Measurements from ENCODE around the gene NCAPG.

The NCAPG gene

DNA sequence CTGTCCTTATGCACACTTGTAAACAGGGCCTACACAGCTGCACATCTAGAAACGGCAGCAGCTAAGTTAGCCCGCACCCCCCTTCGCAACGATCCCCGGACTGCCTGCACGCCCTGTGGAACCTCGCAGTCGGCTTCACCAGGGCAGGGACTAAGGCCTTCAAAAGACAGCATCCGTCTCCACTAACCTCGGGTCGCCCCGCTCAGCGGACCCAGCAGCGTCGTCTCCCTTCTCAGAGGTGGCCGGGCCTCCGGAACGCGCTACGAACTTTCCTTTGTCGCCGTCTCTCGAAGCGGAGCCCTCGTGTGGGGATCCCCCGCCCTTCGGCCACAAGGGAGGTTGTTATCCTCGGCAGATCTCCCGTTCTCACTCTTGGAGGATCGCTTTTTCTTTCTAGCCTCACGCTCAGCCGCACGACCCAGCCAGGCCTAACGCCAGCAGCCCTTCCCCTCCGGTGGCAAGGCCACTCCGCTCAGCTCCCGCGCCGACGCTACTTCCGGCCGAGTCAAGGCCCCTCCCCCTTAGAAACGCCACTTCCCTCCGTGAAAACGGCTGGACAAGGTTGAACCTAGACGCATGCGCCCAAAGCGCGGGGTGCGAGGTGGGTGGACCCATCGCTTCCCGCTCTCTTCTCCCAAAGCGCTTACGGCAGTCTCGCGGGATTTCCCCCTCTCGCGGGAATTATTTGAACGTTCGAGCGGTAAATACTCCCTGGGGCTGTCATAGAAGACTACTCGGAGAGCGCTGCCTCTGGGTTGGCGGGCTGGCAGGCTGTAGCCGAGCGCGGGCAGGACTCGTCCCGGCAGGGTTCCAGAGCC lies at the start of gene NCAPG, which contains the start of gene DCAF16:
Gene NCAPG, plus strand, starts transcription at position 720 of the 818 bp plus-strand sequence. CDS start 99 bp downstream, outside the sequence.
Gene DCAF16, minus strand, starts transcription at position 498 of the 818 bp plus-strand sequence. CDS start 6,616 bp downstream, outside the sequence.
- H3K4me3 ChIP-seq (ENCODE audit: low read depth, low read length), result peak within 1 kb of the TSS; percentile 73
- DNase-seq (ENCODE audit: low read depth), result peak; percentile 100

DNA sequence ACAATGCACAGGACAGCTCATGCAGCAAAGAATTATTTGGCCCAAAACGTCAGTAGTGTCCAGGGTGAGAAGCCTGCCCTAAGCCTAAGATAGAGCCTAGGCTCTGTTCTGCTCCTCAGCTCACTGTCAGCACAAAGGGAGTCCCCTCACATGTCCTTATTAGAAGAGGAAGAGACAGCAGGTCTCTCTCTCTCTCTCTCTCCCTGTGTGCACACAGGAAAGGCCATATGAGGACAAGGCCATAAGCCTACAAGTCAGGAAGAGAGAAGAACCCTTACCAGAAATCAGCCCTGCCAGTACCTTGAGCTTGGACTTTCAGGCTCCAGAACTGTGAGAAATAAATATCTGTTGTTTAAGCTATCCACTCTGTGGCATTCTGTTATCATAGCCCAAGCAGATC lies 49.7 kb upstream of the NCAPG start:
- no peak for TF ChIP-seq CTCF (IDR thresholded peaks at IDR 0.05; ENCODE audit: insufficient read depth, low read depth, low read length, missing control alignments)
- no peak overlapping the region for H3K4me3 ChIP-seq (ENCODE audit: low read depth, low read length)

More for the DNA sequence above, at the start of gene NCAPG, which contains the start of gene DCAF16:
- no peak for TF ChIP-seq CTCF (IDR thresholded peaks at IDR 0.05; ENCODE audit: insufficient read depth, low read depth, low read length, missing control alignments)

GRCh38 chr4:17762726-17763125 lies 48.1 kb upstream of the NCAPG start:
- TF ChIP-seq CTCF (IDR thresholded peaks at IDR 0.05; ENCODE audit: insufficient read depth, low read depth, low read length, missing control alignments), result peak; percentile 29
- no peak overlapping the region for H3K4me3 ChIP-seq (ENCODE audit: low read depth, low read length)
- DNase-seq (ENCODE audit: low read depth), result peak; percentile 43

More for the DNA sequence above, 49.7 kb upstream of the NCAPG start:
- no peak for DNase-seq (ENCODE audit: low read depth)

GRCh38 chr4:17763416-17763815 lies 47.4 kb upstream of the NCAPG start:
- no peak for TF ChIP-seq CTCF (IDR thresholded peaks at IDR 0.05; ENCODE audit: insufficient read depth, low read depth, low read length, missing control alignments)
- H3K4me3 ChIP-seq (ENCODE audit: low read depth, low read length), result no peak overlapping the region

DNA sequence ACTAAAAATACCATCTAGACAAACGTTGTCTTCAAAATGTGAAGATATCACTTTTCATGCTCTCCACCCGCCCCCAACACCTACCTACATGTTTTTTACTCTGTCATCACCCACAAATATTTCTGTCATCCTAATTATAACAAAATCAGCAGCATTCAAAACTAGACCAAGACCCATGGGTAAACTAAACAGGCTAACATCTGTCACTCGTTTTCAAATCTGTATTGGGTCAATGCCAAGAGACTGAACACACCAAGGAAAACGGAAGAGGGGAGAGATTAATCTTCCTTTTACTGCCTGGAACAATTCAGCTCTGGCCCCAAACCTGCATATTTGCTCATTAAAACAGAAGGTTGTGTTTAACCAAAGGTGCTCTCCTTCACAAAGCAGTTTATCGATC lies 46.8 kb upstream of the NCAPG start:
- no peak for DNase-seq (ENCODE audit: low read depth)
- no peak for TF ChIP-seq CTCF (IDR thresholded peaks at IDR 0.05; ENCODE audit: insufficient read depth, low read depth, low read length, missing control alignments)
- no peak overlapping the region for H3K4me3 ChIP-seq (ENCODE audit: low read depth, low read length)

More at GRCh38 chr4:17763416-17763815, 47.4 kb upstream of the NCAPG start:
- no peak for DNase-seq (ENCODE audit: low read depth)

DNA sequence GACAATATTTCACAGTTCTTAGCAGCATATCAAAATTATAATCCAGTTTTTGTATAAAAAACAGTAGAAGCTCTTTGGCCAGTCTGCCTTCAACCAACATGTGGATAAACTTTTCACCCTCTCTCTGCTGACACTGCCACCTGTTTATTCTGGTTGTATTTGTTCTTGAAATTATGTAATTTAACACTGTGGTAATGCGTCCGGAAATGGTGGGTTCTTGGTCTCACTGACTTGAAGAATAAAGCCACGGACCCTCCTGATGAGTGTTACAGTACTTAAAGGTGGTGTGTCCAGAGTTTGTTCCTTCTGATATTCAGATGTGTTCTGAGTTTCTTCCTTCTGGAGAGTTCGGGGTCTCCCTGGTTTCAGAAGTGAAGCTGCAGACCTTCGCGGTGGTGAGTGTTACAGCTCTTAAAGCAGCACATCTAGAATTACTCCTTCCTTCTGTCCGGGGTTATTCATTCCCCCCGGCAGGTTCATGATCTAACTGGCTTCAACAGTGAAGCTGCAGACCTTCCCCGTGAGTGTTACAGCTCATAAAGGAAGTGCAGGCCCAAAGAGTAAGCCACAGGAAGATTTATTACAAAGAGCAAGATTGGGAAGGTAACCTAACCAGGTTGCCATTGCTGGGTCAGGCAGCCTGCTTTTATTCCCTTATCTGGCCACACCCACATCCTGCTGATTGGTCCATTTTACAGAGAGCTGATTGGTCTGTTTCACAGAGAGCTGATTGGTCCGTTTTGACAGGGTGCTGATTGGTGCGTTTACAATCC lies 45.1 kb upstream of the NCAPG start:
- no peak for DNase-seq (ENCODE audit: low read depth)
- no peak overlapping the region for H3K4me3 ChIP-seq (ENCODE audit: low read depth, low read length)
- no peak for TF ChIP-seq CTCF (IDR thresholded peaks at IDR 0.05; ENCODE audit: insufficient read depth, low read depth, low read length, missing control alignments)

All from GM12865 (cell line).